NCI-H69 (cell line): Measurements from ENCODE around the gene NAGA.
A peak's percentile ranks its signal among the peaks of the same experiment; 100 is the strongest.
"Not testable (repeated sequence)": the region's sequence is repeated elsewhere in the genome, so short reads cannot be mapped to it uniquely, and the experiment has no call there.

Experiments used
- DNase-seq: peaks from one replicate; lab custom pipeline; 2025; lab: John Stamatoyannopoulos, UW

Gene NAGA

DNA sequence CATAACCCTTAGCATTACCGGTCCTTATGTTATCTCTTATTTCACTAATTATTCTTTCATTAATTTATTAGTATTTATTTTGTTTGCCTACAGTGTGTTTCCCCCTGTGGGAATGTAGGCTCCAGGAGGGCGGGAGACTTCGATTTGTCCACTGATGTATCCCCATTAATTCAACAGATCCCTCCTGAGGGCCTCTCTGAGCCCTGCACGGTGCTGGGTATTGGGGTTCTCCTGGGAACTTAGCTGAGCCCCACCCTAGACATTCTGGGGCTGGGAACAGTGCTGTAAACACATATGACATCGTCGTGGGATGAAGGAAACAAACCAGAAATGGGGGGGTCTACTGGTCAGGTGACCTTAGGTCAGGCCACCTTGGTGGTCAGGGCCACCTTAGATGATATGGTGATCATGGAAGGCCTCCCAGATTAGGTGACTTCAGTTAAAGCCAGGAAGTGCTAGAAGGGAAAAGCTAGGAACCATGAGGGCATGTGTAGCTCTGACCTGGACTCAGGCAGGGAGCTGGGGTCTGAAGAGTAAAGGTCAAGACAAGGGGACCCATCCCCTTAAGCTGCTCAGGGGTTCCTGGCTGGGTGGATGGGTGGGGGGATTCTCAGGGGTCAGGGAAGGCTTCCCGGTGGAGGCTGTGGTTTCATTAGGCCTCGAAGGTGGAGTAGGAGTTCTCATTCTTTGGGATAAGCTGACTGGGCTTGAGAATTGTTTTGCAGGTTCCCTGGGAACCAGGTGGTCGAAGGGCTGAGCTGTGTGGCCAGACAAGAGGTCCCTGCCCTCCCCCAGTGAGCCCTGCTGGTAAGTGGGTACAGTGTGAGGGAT, 4.4 kb upstream of the NAGA start:
- no peak for DNase-seq

DNA sequence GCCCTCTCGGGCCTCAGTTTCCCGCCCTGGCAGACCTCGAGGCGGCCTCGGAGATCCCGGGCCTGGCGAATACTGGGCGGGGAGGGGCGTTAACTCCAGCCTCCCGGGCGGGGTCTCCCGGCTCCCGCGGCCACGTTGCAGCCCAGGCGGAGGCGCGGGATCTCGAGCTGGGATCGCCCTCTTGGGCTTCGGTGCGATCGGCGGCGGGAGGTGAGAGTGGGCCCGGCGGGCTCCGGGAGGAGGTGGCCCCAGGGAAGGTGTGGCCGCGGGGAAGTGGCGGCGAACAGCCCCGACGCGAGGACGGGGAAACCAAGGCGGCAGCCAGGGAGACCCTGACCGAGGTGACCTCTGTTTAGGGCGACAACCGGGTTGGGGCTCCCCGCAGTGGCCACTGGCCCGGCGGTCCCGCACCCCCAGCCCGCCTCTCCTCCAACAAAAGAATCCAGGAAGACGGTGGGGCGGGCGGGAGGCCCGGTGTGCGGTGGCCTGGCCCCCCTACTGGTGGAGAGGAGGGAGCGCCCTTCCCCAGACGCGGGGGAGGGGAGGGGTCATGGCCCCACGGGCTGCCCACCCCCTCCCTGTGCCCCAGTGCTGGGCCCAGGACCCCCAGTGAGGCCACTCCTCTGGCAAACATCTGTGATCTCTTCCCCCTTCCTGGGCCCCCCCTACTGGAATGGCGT, 3.7 kb upstream of the NAGA start, which contains the start of gene PHETA2:
TSS of gene PHETA2 (plus strand) at position 117 of the 680 bp plus-strand sequence. CDS start 3,046 bp downstream, outside the sequence.
- peak; percentile 61 for DNase-seq

DNA sequence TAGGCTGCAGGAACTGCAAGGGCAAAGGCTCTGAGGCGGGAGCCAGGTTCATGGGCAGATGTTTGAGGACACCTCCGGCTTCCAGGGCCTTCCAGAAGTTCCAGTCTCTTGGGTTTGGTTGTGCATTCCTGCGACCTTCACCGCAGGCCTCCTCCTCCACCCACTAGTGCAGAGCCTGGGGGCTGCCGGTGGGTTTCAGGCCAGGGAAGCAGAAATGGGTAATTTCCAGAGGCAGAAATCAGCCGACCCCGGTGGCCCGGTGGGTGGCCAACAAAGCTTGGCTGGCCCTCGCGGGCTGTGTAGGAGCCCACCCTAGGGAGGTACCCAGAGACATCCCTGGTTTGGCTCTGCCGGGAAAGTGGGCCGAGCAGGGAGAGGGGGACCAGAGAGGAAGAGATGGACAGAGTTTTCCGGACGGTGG, 3.0 kb upstream of the NAGA start:
- DNase-seq: no peak

DNA sequence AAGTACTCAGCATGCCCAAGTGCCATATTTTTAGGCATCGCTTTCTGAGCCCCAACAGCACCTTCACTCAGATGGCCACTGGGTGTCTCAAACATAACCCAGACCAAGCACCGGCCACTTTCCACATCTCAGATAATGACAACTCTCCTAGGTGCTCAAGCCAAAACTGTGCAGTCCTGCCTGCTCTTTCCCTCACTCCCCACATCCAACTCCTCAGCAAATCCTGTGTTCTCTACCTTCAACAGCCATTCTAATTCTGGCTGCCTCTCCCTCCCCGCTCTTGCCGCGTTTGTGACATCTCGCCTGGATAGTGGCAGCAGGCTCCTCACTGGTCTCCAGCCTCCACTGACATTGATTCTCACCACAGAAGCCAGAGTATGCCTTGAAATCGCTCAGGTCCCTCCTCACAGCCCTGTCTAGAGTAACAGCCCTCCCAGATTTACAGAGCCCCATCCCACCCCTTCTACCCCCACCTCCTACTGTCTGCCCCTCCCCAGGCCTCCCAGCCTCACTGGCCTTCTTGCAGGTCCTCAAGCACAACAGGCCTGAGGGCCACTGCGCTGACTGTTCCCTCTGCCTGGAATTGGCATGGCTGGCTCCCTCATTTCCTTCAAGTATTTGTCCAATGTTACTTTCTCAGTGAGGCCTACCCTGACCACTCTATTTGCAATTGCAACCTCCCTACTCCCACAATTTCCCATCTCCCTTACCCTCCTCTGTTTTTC, 2.2 kb upstream of the NAGA start:
- peak; percentile 25 for DNase-seq

- DNase-seq: not testable (repeated sequence)
Observed at GRCh38 chr22:42071508-42071907, 896 bp upstream of the NAGA start.

DNA sequence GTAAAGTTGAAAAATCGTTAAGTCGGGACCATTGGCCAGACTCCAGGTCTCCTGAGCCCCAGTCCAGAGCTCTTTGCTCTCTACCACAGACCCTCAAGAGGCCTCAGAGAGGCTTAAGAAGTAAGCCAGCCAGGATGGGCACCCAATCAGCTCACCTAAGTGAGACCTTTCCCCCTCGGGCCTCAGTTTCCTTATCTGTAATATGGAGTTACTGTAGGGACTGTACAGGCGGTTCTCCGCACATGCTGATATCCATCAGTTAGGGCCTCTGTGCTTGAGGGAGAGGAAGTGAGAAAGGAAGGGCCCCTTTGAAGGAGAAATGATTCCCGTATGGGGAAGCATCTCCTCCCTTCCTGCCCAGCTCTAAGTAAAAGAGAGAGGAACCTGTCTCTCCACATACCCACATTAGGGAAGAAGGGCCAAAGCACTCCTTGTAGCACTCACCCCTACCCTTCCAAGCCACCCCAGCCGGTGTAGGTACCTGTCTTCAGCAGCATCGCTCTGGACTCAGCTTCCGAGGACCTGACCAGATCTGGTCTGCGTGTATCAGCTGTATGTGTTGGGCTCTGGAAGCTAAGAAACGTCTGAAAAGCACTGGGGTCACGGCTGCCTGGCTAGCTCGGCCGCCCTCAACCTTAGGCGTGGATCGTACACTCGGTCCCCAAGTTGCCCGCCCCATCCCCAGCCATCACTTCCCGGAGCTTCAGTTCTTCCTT, 653 bp downstream of the NAGA start:
- no peak for DNase-seq

DNA sequence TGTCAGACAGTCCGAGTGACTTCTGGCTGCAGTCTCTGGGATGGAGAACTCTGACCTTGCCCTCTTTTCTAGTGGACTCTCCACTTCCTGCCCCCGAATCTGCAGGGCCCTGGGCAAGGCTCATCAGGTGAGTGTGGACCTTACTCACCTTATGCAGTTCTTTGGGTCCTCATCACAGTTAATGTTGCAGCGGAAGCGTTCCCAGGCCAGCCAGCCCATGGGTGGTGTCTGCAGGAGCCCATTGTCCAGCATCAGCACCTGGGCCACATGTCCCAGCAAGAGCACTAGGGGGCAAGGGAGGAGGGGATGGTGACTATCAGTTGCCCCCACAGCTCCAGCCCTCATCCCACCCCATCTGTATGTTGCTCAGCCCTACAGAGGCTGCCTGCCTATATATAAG, 2.3 kb downstream of the NAGA start:
- DNase-seq: no peak

- DNase-seq: no peak
Observed at GRCh38 chr22:42067671-42068251, 2.9 kb downstream of the NAGA start.

GRCh38 chr22:42066937-42067336, 3.7 kb downstream of the NAGA start:
- no peak for DNase-seq

- peak; percentile 15 for DNase-seq
Observed at GRCh38 chr22:42066126-42066761, 4.4 kb downstream of the NAGA start.

DNA sequence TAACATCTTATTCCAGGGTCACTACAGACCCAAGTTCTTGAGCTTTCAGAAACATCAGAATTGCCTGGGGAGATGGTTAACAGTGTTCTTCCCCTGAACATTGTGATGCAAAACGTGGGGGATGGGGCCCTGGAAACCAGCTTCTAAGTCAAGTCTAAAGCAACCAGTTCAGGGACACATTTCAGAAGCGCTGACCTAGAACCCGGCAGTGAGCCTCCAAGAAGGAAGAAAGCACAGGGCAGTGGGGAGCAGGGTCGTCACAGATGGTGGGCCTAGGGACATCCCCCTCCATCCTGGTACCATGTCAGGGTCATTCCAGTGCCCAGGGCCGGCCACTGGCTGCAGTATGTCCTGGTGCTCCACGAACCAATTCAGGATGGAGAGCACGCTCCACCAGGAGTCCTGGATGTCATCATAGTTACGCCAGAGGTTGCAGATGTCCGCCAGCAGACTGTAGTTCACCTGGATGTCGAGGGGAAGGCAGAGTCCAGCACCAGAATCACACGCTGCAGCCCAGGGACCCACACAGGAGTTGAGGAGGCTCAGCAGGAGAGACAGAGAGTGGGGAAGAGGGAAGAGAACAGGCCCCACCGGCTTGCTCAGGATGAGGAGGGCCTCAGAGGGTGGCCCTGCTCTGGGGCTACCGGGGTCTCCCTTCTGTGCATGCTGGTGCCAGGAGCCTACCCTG, 5.0 kb downstream of the NAGA start:
- DNase-seq: no peak

- no peak for DNase-seq
Observed at GRCh38 chr22:42064629-42065028, 6.0 kb downstream of the NAGA start.

GRCh38 chr22:42062506-42063170, 8.0 kb downstream of the NAGA start:
- no peak for DNase-seq

GRCh38 chr22:42061041-42061440, 9.6 kb downstream of the NAGA start:
- no peak for DNase-seq

DNA sequence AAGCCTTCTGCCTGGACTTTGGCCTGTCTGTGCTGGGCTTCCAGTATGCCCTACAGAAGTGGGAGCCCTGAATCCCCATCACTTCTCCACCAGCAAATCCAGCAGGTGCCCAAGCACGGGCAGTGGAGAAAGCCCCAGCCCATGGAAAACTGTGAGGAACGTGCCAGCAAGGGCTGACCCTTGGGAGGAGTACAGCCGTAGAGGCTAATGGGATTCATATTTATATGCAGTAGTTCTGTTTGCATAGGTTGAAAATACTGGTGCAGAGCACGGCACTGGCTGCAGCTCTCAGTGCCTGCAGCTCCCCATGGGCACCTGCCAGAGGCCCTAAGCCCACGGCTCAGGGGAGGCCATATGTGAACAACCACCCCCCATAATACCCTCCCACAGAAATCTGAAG, 10.1 kb downstream of the NAGA start:
- DNase-seq: no peak

- DNase-seq: no peak
Observed at GRCh38 chr22:42056757-42057511, 13.7 kb downstream of the NAGA start.

DNA sequence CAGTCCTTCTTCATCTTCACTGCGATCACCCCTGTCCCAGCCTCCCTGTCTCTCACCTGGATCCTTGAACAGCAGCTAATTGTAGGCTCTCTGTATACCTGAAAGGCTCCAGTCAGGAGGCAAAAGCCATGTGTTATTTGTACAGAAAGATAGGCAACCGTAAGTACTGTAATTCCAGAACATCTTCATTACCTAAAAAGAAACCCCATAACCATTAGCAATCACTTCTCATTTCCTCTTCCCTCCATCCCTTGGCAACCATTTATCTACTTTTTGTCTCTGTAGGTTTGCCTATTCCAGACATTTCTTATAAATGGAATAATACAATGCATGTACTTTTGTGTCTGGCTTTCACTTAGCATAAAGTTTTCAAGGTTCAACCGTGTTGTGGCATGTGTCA, 17.8 kb downstream of the NAGA start:
- DNase-seq: no peak

DNA sequence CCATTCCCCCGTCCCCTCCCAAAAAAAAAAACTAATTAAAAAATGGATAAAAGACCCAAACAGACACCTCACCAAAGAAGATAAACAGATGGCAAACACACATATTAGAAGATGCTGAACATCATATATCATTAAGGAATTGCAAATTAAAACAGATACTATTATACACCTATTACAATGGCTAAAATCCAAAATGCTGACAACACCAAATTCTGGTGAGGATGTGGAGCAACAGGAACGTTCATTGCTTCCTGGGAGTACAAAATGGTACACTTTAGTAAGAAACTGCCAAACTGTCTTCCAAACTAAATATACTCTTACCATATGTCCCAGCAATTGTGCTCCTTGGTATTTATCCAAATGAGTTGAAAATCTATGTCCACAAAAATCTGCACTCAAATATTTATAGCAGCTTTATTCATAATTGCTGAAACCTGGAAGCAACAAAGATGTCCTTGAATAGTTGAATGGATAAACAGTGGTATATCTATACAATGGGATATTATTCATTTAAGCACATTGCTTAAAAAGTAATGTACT, 19.9 kb downstream of the NAGA start:
- no peak for DNase-seq

- DNase-seq: no peak
Observed at GRCh38 chr22:42041784-42042183, 28.8 kb downstream of the NAGA start.
